ENCODE results near the gene IL4I1. TPM values are rescaled to one million over a fixed set of nuclear protein-coding genes. Genes with fewer than 3 reads are reported as not detected.

IL4I1 gene
- total RNA-seq, 1 donor from 2014 or later: 25.5 TPM

- Mint-ChIP-seq H3K27ac (peak overlapping the region; percentile 22), H3K9me3 (peaks cover 2% of the 10 kb centered on the region)
- CTCF ChIA-PET: no interaction called here
Observed at GRCh38 chr19:49852631-49853126, 44.0 kb downstream of the IL4I1 start.

DNA sequence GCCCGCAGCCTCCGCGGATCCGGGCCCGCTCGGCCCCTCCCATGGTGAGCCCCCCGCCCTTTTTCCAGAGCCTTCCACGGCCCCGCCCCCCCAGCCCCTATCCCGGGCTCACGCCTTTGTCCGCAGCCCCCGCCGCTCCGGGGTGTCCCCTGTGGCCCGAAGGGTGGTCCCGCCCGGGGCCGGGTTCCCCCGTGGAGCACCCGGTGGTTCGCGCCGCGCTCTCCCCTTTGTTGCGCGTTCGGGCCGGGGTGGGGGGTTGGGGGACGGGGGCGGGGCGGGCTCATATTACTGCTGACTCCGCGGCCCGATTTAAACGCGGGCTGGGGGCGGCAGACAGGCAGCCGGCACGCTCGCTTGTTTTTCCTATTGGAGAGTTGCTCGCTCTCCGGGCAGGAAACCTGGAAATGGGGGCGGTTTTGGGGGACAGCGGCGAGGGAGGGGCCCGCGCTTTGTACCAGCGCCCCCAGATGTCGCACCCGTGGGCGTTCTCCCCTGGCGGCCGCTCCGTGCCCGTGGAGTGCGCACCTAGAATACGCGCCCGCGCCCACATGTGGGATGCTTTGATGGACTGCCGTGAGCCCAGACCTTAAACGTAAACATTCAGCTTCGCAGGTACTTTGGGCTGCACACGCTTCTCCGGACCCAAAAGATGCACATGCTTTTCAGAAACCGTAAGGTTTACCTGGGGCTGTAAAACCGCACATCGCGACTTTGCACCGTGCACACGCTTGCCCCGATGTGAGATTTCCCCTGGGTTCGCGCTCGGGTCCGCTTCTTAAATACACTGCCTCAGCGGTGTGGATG lies 45.0 kb downstream of the IL4I1 start:
- DNase-seq (peak; percentile 35), ATAC-seq (ENCODE audit: low read depth) (peak; percentile 8)
- Mint-ChIP-seq H3K27me3 (no peaks in the 10 kb centered on the region), H3K9me3 (peaks cover 2% of the 10 kb centered on the region), H3K4me1 (peaks cover 53% of the 10 kb centered on the region), H3K4me3 (peak overlapping the region; percentile 83), H3K27ac (peak overlapping the region; percentile 79), H3K36me3 (ENCODE audit: low read depth) (peaks cover 16% of the 10 kb centered on the region)
- POLR2A ChIA-PET: interaction anchor here (0.5 to 2.9 kb wide), 12 partner anchors 8 to 1698 kb away, joined by 3 to 62 read pairs (median 8); partner anchors contain the start of genes AKT1S1, AP2A1, ATF5 and FUZ
- intact Hi-C loops (cut with micrococcal nuclease): loop anchor here (1.0 kb wide), 1 partner anchor 78 kb away; the partner anchor contains the start of genes ATF5 and NUP62
- TF ChIP-seq, protein P1, sequence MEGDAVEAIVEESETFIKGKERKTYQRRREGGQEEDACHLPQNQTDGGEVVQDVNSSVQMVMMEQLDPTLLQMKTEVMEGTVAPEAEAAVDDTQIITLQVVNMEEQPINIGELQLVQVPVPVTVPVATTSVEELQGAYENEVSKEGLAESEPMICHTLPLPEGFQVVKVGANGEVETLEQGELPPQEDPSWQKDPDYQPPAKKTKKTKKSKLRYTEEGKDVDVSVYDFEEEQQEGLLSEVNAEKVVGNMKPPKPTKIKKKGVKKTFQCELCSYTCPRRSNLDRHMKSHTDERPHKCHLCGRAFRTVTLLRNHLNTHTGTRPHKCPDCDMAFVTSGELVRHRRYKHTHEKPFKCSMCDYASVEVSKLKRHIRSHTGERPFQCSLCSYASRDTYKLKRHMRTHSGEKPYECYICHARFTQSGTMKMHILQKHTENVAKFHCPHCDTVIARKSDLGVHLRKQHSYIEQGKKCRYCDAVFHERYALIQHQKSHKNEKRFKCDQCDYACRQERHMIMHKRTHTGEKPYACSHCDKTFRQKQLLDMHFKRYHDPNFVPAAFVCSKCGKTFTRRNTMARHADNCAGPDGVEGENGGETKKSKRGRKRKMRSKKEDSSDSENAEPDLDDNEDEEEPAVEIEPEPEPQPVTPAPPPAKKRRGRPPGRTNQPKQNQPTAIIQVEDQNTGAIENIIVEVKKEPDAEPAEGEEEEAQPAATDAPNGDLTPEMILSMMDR (IDR thresholded peaks at IDR 0.05): no peak
- CTCF ChIA-PET: no interaction called here

More at GRCh38 chr19:49852631-49853126, 44.0 kb downstream of the IL4I1 start:
- ATAC-seq (ENCODE audit: low read depth) (no peak), DNase-seq (no peak)
- TF ChIP-seq, protein P1 (IDR thresholded peaks at IDR 0.05): no peak
- intact Hi-C loops (cut with micrococcal nuclease): no loop called here
- H3K4me1 Mint-ChIP-seq: peaks cover 51% of the 10 kb centered on the region
- peaks cover 23% of the 10 kb centered on the region for H3K36me3 Mint-ChIP-seq (ENCODE audit: low read depth)
- no peaks in the 10 kb centered on the region for H3K27me3 Mint-ChIP-seq
- POLR2A ChIA-PET: interaction anchor here (0.8 to 2.9 kb wide), 5 partner anchors 9 to 25 kb away, joined by 4 to 62 read pairs (median 6); partner anchors contain the start of genes AKT1S1, PNKP and TBC1D17
- H3K4me3 Mint-ChIP-seq: peak overlapping the region; percentile 83

- CTCF ChIA-PET: interaction anchor here (1.1 kb wide), 2 partner anchors 32 to 40 kb away, joined by 3 to 4 read pairs; partner anchors contain the start of gene MED25
- intact Hi-C loops (cut with micrococcal nuclease): loop anchor here (1.0 kb wide), 6 partner anchors 17 to 84 kb away; partner anchors contain the start of genes ATF5, FUZ, MED25 and NUP62
Observed at GRCh38 chr19:49850487-49851342, 46.0 kb downstream of the IL4I1 start, which contains the start of gene PTOV1. TSS of gene PTOV1 (plus strand) at chr19:49851159.

DNA sequence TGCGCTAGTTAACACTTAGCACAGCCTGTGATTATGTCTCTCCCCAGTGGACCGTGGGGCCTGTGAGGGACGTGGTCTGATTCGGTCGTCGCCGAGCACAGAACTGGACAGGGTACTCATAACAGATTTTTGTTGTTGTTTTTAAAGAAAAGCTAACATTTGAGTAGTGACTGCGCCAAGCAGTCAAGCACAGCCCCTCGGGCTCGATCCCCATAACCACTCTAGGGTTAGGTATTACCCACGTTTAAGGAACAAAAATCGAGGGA lies 46.5 kb downstream of the IL4I1 start:
- TF ChIP-seq, protein P1 (IDR thresholded peaks at IDR 0.05): no peak
- peaks cover 56% of the 10 kb centered on the region for H3K4me1 Mint-ChIP-seq
- peak overlapping the region; percentile 95 for H3K27ac Mint-ChIP-seq
- ChIA-PET CTCF (interaction anchor here (1.1 kb wide), 2 partner anchors 32 to 40 kb away, joined by 3 to 4 read pairs; partner anchors contain the start of gene MED25), POLR2A (interaction anchor here (0.7 to 2.9 kb wide), 20 partner anchors 9 to 832 kb away, joined by 3 to 62 read pairs (median 6); partner anchors contain the start of genes AKT1S1, AP2A1, ATF5 and FUZ)
- DNase-seq (no peak), ATAC-seq (ENCODE audit: low read depth) (no peak)
- no peaks in the 10 kb centered on the region for H3K27me3 Mint-ChIP-seq
- intact Hi-C loops (cut with micrococcal nuclease): loop anchor here (1.0 kb wide), 5 partner anchors 17 to 84 kb away; partner anchors contain the start of genes FUZ, MED25 and PNKP
- H3K4me3 Mint-ChIP-seq: peak overlapping the region; percentile 92
- peaks cover 2% of the 10 kb centered on the region for H3K9me3 Mint-ChIP-seq
- peaks cover 3% of the 10 kb centered on the region for H3K36me3 Mint-ChIP-seq (ENCODE audit: low read depth)

More at GRCh38 chr19:49850487-49851342, 46.0 kb downstream of the IL4I1 start, which contains the start of gene PTOV1:
- ATAC-seq (ENCODE audit: low read depth): peak; percentile 84
- POLR2A ChIA-PET: interaction anchor here (0.6 to 2.9 kb wide), 23 partner anchors 9 to 833 kb away, joined by 3 to 62 read pairs (median 5); partner anchors contain the start of genes AKT1S1, AP2A1, ATF5 and FUZ
- no peaks in the 10 kb centered on the region for H3K27me3 Mint-ChIP-seq
- DNase-seq: peak; percentile 96
- peaks cover 2% of the 10 kb centered on the region for H3K9me3 Mint-ChIP-seq
- peaks cover 8% of the 10 kb centered on the region for H3K36me3 Mint-ChIP-seq (ENCODE audit: low read depth)
- H3K4me1 Mint-ChIP-seq: peaks cover 56% of the 10 kb centered on the region
- TF ChIP-seq, protein P1 (IDR thresholded peaks at IDR 0.05): no peak
- peak within 1 kb of the TSS; percentile 92 for H3K4me3 Mint-ChIP-seq
- peak within 1 kb of the TSS; percentile 95 for H3K27ac Mint-ChIP-seq
